K562 (cell line): ENCODE data around the gene ANKRD45. TPM values are rescaled to one million over a fixed set of nuclear protein-coding genes. Genes with fewer than 3 reads are reported as not detected.

Source experiments
- ATAC-seq: fragments of 200-7000 bp; cut with Tn5 transposase; 3 replicates; pipeline ENCODE4 v1.9.1; 2020; ENCODE audit warnings: moderate library complexity
- BruUV-seq: library from RNA; stranded (reverse); fragments of 400-500 nt; replicated peaks from 2 replicates; lab custom pipeline; 2021; lab: Mats Ljungman, UMichigan
- CTCF ChIA-PET: fragments of 300-600 bp; formaldehyde crosslinking; extraction: SDS; loops from one replicate; lab custom pipeline; 2021; ENCODE audit warnings: low intra/inter-chr PET ratio; lab: Yijun Ruan, JAX
- POLR2A ChIA-PET: fragments of 300-600, 350-650 bp; sonication (Branson Sonifier 250); formaldehyde crosslinking; extraction: SDS; loops from one replicate; lab custom pipeline; 2021; ENCODE audit warnings: antibody characterized with exemption, inconsistent platforms; lab: Yijun Ruan, JAX
- DNase-seq, 4 experiments: peaks; one replicate each; pipeline versions ENCODE4 v3.0.0 to v3.0.0-alpha.2; 2011 to 2018; ENCODE audit warnings: low spot score in 3 of 4, mixed read lengths in 3 of 4; ENCODE audit errors: extremely low read depth in 1 of 4
- FAIRE-seq: peaks from 2 replicates; lab custom pipeline; 2011; peaks lifted over from hg19 to GRCh38; lab: Jason Lieb, UNC
- H2AFZ ChIP-seq: 2 replicates; pipeline ENCODE4 v1.6.0; 2011; ENCODE audit warnings: low read depth, low read length, control low read depth, inconsistent platforms
- H3K27ac ChIP-seq: fragments of 200-600 bp; 3 replicates; pipeline ENCODE4 v1.8.0; 2011; ENCODE audit warnings: low read depth, mild to moderate bottlenecking, control low read depth, inconsistent platforms, low read length, moderate library complexity, mixed read lengths; ENCODE audit errors: extremely low read depth
- H3K27me3 ChIP-seq, 2 experiments: fragments of 300-600 bp in 1 of 2; 2 replicates in 1 of 2; 3 replicates in 1 of 2; pipeline versions ENCODE4 v1.6.0 to v1.8.0; 2011; ENCODE audit warnings: inconsistent platforms in 2 of 2, low read length in 2 of 2, mild to moderate bottlenecking in 1 of 2, mixed read lengths in 1 of 2, moderate library complexity in 1 of 2; ENCODE audit not compliant: control insufficient read depth in 2 of 2, insufficient read depth in 2 of 2
- H3K36me3 ChIP-seq: fragments of 300-600 bp; 3 replicates; pipeline ENCODE4 v1.8.0; 2011; ENCODE audit warnings: mild to moderate bottlenecking, low read length, inconsistent platforms; ENCODE audit not compliant: control insufficient read depth, insufficient read depth
- H3K4me1 ChIP-seq, 2 experiments: fragments of 200-600 bp in 1 of 2; replicated peaks in 1 of 2; 2 replicates in 1 of 2; 3 replicates in 1 of 2; pipeline versions ENCODE4 v1.5.1 to v1.8.0; 2011; ENCODE audit warnings: inconsistent platforms in 2 of 2, low read length in 2 of 2, mild to moderate bottlenecking in 1 of 2, mixed read lengths in 1 of 2, moderate library complexity in 1 of 2; ENCODE audit not compliant: control insufficient read depth in 2 of 2, insufficient read depth in 2 of 2
- H3K4me2 ChIP-seq: 2 replicates; pipeline ENCODE4 v1.6.1; 2011; ENCODE audit warnings: low read length, control low read depth, inconsistent platforms, mixed read lengths; ENCODE audit not compliant: insufficient read depth
- H3K4me3 ChIP-seq: fragments of 200-600 bp; sonication (generic), shearing (Covaris generic); 2 replicates; pipeline ENCODE4 v1.5.1; 2016; ENCODE audit warnings: control low read depth, inconsistent platforms
- H3K79me2 ChIP-seq: fragments of 200-600 bp; 3 replicates; pipeline ENCODE4 v1.8.0; 2011; ENCODE audit warnings: low read length, inconsistent platforms; ENCODE audit not compliant: control insufficient read depth, insufficient read depth
- H3K9ac ChIP-seq, 2 experiments: 2 replicates each; pipeline versions ENCODE4 v1.6.0 to v1.6.1; 2011; ENCODE audit warnings: low read depth in 2 of 2, low read length in 2 of 2, control low read depth in 1 of 2, inconsistent platforms in 1 of 2, mild to moderate bottlenecking in 1 of 2, mixed read lengths in 1 of 2; ENCODE audit not compliant: insufficient read depth in 1 of 2
- H3K9me1 ChIP-seq: one replicate; pipeline ENCODE4 v1.6.0; 2011; ENCODE audit warnings: inconsistent platforms, mild to moderate bottlenecking, low read length, moderate library complexity; ENCODE audit not compliant: control insufficient read depth, insufficient read depth
- H3K9me3 ChIP-seq: replicated peaks from 2 replicates; pipeline ENCODE4 v1.5.1; 2011; ENCODE audit warnings: low read depth, low read length, inconsistent platforms; ENCODE audit not compliant: control insufficient read depth, insufficient read depth
- H4K20me1 ChIP-seq: replicated peaks from 2 replicates; pipeline ENCODE4 v1.6.1; 2011; ENCODE audit warnings: low read length, inconsistent platforms, mixed read lengths; ENCODE audit not compliant: control insufficient read depth, insufficient read depth
- BHLHE40 ChIP-seq: IDR thresholded peaks from 2 replicates; pipeline ENCODE4 v1.6.1; 2011; ENCODE audit warnings: low read length, improper control_type of control experiment
- C11orf30 ChIP-seq: fragments of 450-650 bp; IDR thresholded peaks from 2 replicates; pipeline ENCODE4 v1.6.1; 2016; ENCODE audit warnings: low read depth, mild to moderate bottlenecking
- MAFF ChIP-seq: IDR thresholded peaks from 2 replicates; pipeline ENCODE4 v1.6.1; 2012; ENCODE audit warnings: low read length, improper control_type of control experiment
- MAFG ChIP-seq: fragments of 450-650 bp; conservative IDR thresholded peaks from 2 replicates; pipeline ENCODE4 v1.6.1; 2016; ENCODE audit warnings: missing genetic modification characterization, missing compliant biosample characterization
- MAFK ChIP-seq: IDR thresholded peaks from 2 replicates; pipeline ENCODE4 v1.6.1; 2011; ENCODE audit warnings: low read length, improper control_type of control experiment
- MBD1 ChIP-seq: fragments of 250-450 bp; sonication (Bioruptor Pico); IDR thresholded peaks from 2 replicates; pipeline ENCODE4 v1.8.0; 2022; ENCODE audit warnings: inconsistent platforms
- SMAD4 ChIP-seq: fragments of 250-450 bp; sonication (Bioruptor Pico); conservative IDR thresholded peaks from 2 replicates; pipeline ENCODE4 v1.8.0; 2021; ENCODE audit warnings: inconsistent platforms, mild to moderate bottlenecking, moderate library complexity
- ZNF316 ChIP-seq: fragments of 450-650 bp; IDR thresholded peaks from 2 replicates; pipeline ENCODE4 v1.6.1; 2016
- WGBS: fragments of 100-300 bp; shearing (Covaris generic); methylation state at CpG from one replicate; pipeline ENCODE4 v1.1.6; 2016; ENCODE audit warnings: low coverage, mixed read lengths; ENCODE audit not compliant: insufficient coverage; ENCODE audit errors: missing lambda C conversion rate; 5-methylcytosine and 5-hydroxymethylcytosine counted together
- in situ Hi-C: fragments of 300-500 bp; cut with MboI; formaldehyde crosslinking; loops from 4 replicates; pipeline ENCODE4 v1.15.0; 2018; ENCODE audit warnings: inconsistent platforms, mixed read lengths
- intact Hi-C: fragments of 100-400 bp; cut with micrococcal nuclease; formaldehyde crosslinking; loops from 2 replicates; pipeline ENCODE4 v1.14.2; 2022
- polyA plus RNA-seq, 8 experiments: library from polyadenylated mRNA; depleted of rRNA in 4 of 8; stranded (reverse) in 5 of 8; unstranded in 3 of 8; fragments of >200 nt; fragmentation: Nextera tagmentation in 2 of 8; fragmentation: Illumina TruSeq in 1 of 8; extraction: Ambion mirVana in 2 of 8; extraction: Trizol in 1 of 8; gene quantifications; 2 replicates each; pipeline versions ENCODE4 v1.2.1 to v1.2.3, GENCODE V29; 2011 to 2014; ENCODE audit warnings: inconsistent platforms in 1 of 8, missing spikeins in 1 of 8
- total RNA-seq, 7 experiments: library from RNA; depleted of rRNA in 6 of 7; stranded (reverse); fragments of >200 nt in 6 of 7; fragmentation: Illumina TruSeq in 2 of 7; extraction: Trizol in 2 of 7; gene quantifications; 2 replicates each; pipeline versions ENCODE4 v1.2.1 to v1.2.3, GENCODE V29; 2011 to 2021; ENCODE audit warnings: low replicate concordance in 1 of 7

Gene ANKRD45
- total and polyA plus RNA-seq, 9 of the 15 experiments (the other 6 are each of a cell fraction or from before 2014, with no cell fraction given), result 0.10 to 0.30 (median 0.11) TPM; not detected in 2

- H3K79me2 ChIP-seq, result no peaks in the 10 kb centered on the region
- in situ Hi-C loops, result no loop called here
- intact Hi-C loops, result no loop called here
- ChIA-PET CTCF (no interaction called here), POLR2A (interaction anchor here (1.2 to 1.3 kb wide), 2 partner anchors 8 to 18 kb away, joined by 4 to 5 read pairs; no protein-coding TSS in a partner anchor)
- DNase-seq (no peak), ATAC-seq (no peak), FAIRE-seq (no peak)
- H3K9me3 ChIP-seq, result no peaks in the 10 kb centered on the region
- H3K9ac ChIP-seq, result no peak overlapping the region
- no peak overlapping the region for H3K4me3 ChIP-seq
- H3K4me2 ChIP-seq, result no peak overlapping the region
- H2AFZ ChIP-seq, result no peak overlapping the region
- no TSS peak for BruUV-seq
- TF ChIP-seq BHLHE40, result no peak
- peak; percentile 87 for TF ChIP-seq MAFG
- peak; percentile 92 for TF ChIP-seq C11orf30
- peak; percentile 95 for TF ChIP-seq ZNF316
- TF ChIP-seq MBD1, result no peak
- TF ChIP-seq MAFF, result peak; percentile 93
- TF ChIP-seq SMAD4 (CRISPR knock-in tag), result no peak
- peak; percentile 94 for TF ChIP-seq MAFK
- no peaks in the 10 kb centered on the region for H4K20me1 ChIP-seq
- no peaks in the 10 kb centered on the region for H3K36me3 ChIP-seq
- 50% methylated on average over 1 of the region's 1 CpG for WGBS
- no peak overlapping the region for H3K27ac ChIP-seq
- H3K27me3 ChIP-seq, result no peaks in the 10 kb centered on the region
- H3K4me1 ChIP-seq, result no peaks in the 10 kb centered on the region; a peak in 1 of 5 replicates
- no peaks in the 10 kb centered on the region for H3K9me1 ChIP-seq
Observed at GRCh38 chr1:173561263-173561662, 108.4 kb downstream of the ANKRD45 start.
